Astrocyte of the cerebellum (primary cell): ENCODE measurements around the gene TNRC6B.

ENCODE experiments used
- DNase-seq: peaks from one replicate; pipeline ENCODE4 v3.0.0-alpha.2; 2011; ENCODE audit warnings: low read depth
- H3K4me3 ChIP-seq: 2 replicates; pipeline ENCODE4 v1.5.1; 2011; ENCODE audit warnings: mild to moderate bottlenecking, low read depth, low read length, moderate library complexity
- in situ Hi-C: cut with HindIII; loops from 2 replicates; pipeline ENCODE4 v1.10.0; 2017; ENCODE audit warnings: low sequenced_read_pairs
- TF ChIP-seq, protein P1 (sequence below): IDR thresholded peaks from 2 replicates; pipeline ENCODE4 v1.5.1; 2012; ENCODE audit warnings: low read length, low read depth, moderate library complexity, mild to moderate bottlenecking; ENCODE audit errors: missing control alignments

Gene TNRC6B

DNA sequence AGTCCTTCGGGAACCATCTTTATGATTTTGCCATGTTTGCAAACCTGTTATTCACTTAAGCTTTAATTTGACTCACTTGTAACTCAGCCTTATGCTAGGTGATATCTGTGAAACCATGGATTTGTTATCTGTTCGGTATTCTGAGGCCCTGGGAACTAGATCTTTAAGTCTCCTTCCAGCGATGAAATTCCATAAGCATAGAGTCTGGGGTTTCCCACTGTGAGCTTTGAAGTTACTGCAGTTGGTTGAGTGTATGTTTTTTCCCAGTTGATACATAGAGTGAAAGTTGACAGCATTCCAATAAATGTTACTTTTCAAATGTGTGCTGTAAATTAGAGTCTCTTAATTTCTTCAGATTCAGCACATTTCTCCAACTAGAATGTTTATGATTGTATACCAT, 66.9 kb downstream of the TNRC6B start:
- no peak for DNase-seq
- in situ Hi-C loops, result no loop called here
- TF ChIP-seq, protein P1, sequence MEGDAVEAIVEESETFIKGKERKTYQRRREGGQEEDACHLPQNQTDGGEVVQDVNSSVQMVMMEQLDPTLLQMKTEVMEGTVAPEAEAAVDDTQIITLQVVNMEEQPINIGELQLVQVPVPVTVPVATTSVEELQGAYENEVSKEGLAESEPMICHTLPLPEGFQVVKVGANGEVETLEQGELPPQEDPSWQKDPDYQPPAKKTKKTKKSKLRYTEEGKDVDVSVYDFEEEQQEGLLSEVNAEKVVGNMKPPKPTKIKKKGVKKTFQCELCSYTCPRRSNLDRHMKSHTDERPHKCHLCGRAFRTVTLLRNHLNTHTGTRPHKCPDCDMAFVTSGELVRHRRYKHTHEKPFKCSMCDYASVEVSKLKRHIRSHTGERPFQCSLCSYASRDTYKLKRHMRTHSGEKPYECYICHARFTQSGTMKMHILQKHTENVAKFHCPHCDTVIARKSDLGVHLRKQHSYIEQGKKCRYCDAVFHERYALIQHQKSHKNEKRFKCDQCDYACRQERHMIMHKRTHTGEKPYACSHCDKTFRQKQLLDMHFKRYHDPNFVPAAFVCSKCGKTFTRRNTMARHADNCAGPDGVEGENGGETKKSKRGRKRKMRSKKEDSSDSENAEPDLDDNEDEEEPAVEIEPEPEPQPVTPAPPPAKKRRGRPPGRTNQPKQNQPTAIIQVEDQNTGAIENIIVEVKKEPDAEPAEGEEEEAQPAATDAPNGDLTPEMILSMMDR, result no peak
- H3K4me3 ChIP-seq, result no peak overlapping the region

DNA sequence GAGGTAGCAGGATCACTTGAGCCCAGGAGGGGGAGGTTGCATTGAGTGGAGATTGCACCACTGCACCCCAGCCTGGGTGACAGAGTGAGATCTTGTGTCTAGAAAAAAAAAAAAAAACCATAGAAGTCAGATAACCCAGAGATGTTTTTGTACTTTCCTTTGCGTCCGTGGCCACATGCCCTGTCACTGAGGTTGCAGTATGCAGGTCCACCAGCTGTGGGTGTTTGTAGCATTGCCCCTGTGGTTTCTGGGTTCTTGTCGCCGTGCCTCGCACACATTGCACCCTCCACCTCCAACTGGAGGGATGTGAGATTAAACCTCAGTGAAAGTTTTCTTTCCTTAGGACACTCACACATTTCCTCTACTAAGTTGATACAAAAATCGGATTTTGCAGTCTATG, 70.3 kb downstream of the TNRC6B start:
- H3K4me3 ChIP-seq, result no peak overlapping the region
- in situ Hi-C loops, result loop anchor here (5.0 kb wide), 1 partner anchor 61 kb away; no protein-coding TSS in a partner anchor
- TF ChIP-seq, protein P1, result no peak
- DNase-seq, result no peak

DNA sequence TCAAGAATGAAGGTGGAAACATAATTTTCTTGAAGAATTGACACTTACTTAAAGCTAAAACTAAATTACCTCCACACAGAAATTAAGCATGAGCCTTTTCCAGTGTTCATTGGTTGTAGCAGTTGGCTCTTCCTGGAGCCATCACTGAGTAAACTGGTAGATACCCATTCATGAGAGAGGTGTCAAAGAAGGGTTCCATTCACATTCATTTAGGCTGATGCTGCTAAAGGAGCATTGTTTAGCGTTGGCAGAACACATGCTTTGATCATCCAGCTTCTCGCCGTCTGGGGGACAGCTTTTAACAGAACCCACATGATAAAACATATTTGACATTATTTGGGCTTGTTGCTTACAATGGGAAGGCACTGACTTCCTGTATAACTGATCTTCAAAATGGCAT, 71.6 kb downstream of the TNRC6B start:
- H3K4me3 ChIP-seq, result no peak overlapping the region
- DNase-seq, result no peak
- in situ Hi-C loops, result loop anchor here (5.0 kb wide), 1 partner anchor 62 kb away; no protein-coding TSS in a partner anchor
- TF ChIP-seq, protein P1, result no peak

DNA sequence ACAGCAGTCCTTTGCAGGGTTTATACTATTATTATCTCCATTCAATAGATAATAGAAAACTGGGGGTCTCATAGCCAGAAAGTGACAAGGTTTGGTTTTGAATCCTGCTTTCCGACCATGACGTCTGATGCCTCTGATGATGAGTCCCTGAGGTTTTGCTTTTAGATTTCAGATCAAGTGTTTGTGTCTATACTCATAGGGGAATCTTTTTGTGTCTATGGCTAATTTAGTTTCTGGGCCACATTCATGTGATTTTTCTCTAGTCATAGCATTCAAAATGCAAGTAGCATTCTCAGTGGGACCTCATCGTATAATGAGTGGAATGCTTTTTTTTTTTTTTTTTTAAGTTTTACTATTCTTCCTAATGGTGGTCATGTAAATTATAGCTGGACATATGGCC, 72.9 kb downstream of the TNRC6B start:
- TF ChIP-seq, protein P1, result no peak
- no peak for DNase-seq
- H3K4me3 ChIP-seq, result no peak overlapping the region
- in situ Hi-C loops, result no loop called here

DNA sequence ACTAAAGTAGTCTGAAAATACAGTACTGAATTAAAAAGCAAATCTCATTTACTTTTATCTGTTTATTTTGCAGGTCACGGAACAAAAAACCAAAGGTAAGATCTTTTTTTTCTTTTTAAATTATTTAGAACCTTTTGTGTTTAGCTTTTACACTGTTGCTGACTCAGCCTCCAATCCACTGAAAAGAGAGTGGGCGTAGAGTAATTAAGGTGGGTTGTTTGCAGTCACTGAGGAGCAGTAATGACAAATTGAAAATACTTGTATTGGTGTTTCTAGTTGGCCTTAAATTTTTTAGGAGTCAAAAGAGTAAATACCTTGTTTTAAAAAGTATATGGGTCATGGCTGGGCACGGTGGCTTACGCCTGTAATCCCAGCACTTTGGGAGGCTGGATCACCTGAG, 73.4 kb downstream of the TNRC6B start:
- TF ChIP-seq, protein P1, result no peak
- in situ Hi-C loops, result no loop called here
- no peak for DNase-seq
- no peak overlapping the region for H3K4me3 ChIP-seq

DNA sequence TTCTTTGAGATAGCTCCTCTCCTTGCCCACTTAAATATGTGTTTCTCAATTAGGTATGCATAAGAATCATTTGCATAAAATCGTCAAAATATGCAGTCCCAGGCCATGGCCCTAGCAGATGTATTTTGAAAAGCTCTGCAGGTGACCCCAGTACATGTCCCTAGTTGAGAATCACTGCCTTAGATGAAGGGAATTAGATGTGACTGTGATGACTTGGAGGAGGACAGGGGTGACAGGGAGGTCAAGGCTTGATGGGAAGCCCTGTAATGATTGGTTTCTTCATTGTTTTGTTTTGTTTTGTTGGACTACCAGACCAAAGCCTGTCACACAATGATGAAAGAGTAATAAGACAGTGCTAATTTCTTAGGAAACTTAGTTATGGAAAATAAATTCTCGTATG, 74.4 kb downstream of the TNRC6B start:
- TF ChIP-seq, protein P1, result no peak
- in situ Hi-C loops, result no loop called here
- H3K4me3 ChIP-seq, result no peak overlapping the region
- DNase-seq, result no peak

DNA sequence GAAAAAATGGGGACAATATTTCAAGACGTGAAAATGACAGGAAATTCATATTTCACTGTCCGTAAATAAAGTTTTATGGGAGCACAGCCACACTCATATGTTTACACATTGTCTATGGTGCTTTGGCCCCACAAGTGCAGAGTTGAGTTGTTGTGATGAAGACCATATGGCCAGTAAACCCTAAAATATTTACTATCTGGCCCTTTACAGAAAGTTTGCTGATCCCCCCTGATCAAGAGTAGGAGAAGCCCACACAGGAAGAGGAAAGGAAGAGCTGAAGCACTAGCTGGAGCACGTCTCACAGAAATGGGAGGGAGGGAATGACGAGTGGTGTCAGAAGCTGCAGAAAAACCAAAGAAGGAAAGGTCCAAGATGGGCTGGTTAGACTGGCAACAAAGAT, 78.8 kb downstream of the TNRC6B start:
- in situ Hi-C loops, result no loop called here
- no peak overlapping the region for H3K4me3 ChIP-seq
- DNase-seq, result no peak
- TF ChIP-seq, protein P1, result no peak
